ENCODE results near the gene HIPK2.

DNA sequence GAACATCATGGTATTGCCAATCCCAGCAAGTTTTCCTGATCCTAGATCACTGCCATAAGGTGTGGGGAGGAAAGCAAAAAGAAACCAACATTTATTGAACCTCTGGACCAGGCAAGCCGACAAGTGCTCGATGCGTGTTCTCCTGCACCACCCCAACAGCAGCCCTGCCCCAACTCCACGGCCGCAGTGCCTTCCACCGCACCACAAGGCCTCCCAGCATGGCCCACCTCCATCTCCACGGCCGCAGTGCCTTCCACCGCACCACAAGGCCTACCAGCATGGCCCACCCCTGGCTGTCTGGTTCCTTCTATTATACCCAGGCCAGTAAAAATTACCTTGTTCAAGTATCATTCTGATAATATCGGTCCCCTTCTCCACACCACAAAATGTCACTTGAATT lies 8.7 kb downstream of the HIPK2 start:
- TF ChIP-seq POLR2A (IDR thresholded peaks at IDR 0.05) (no peak), CTCF (IDR thresholded peaks at IDR 0.05) (no peak)
